HG03280 (cell line): ENCODE data around the gene HNRNPA2B1.

Experiments used
- ATAC-seq: cut with Tn5 transposase; IDR thresholded peaks from one replicate; pipeline ENCODE4 v1.9.1; 2021; ENCODE audit warnings: mild to moderate bottlenecking, moderate library complexity; ENCODE audit not compliant: unreplicated experiment

Gene HNRNPA2B1

GRCh38 chr7:26200444-26201246 is at the start of gene HNRNPA2B1:
Gene HNRNPA2B1, minus strand, starts transcription at chr7:26200746. Its CDS starts 169 bp downstream, at chr7:26200577.
- ATAC-seq: peak; percentile 63

GRCh38 chr7:26250239-26250638 is 49.7 kb upstream of the HNRNPA2B1 start:
- ATAC-seq: no peak

- no peak for ATAC-seq
Measured at GRCh38 chr7:26245150-26245549, 44.6 kb upstream of the HNRNPA2B1 start.

GRCh38 chr7:26238032-26238431 is 37.5 kb upstream of the HNRNPA2B1 start:
- ATAC-seq: no peak

GRCh38 chr7:26237035-26237807 is 36.7 kb upstream of the HNRNPA2B1 start:
- no peak for ATAC-seq

- no peak for ATAC-seq
Measured at GRCh38 chr7:26233902-26234511, 33.5 kb upstream of the HNRNPA2B1 start.

GRCh38 chr7:26227987-26228386 is 27.4 kb upstream of the HNRNPA2B1 start:
- ATAC-seq: no peak

- no peak for ATAC-seq
Measured at GRCh38 chr7:26224359-26224758, 23.8 kb upstream of the HNRNPA2B1 start.

GRCh38 chr7:26216049-26216448 is 15.5 kb upstream of the HNRNPA2B1 start:
- ATAC-seq: no peak

GRCh38 chr7:26213807-26214515 is 13.4 kb upstream of the HNRNPA2B1 start:
- no peak for ATAC-seq

GRCh38 chr7:26212921-26213718 is 12.6 kb upstream of the HNRNPA2B1 start:
- no peak for ATAC-seq

GRCh38 chr7:26208040-26208439 is 7.5 kb upstream of the HNRNPA2B1 start:
- no peak for ATAC-seq

- no peak for ATAC-seq
Measured at GRCh38 chr7:26203016-26203415, 2.5 kb upstream of the HNRNPA2B1 start.

- ATAC-seq: peak; percentile 5
Measured at GRCh38 chr7:26202019-26202990, 1.8 kb upstream of the HNRNPA2B1 start.

GRCh38 chr7:26201247-26202018 is 887 bp upstream of the HNRNPA2B1 start, which contains the start of gene CBX3:
Gene CBX3, plus strand, starts transcription at chr7:26201745. Its CDS starts 1,254 bp downstream, at chr7:26202999.
- peak; percentile 41 for ATAC-seq

- peak; percentile 3 for ATAC-seq
Measured at GRCh38 chr7:26200038-26200443, 505 bp downstream of the HNRNPA2B1 start.

- ATAC-seq: no peak
Measured at GRCh38 chr7:26199301-26200037, 1.1 kb downstream of the HNRNPA2B1 start.
